GM12878 (cell line): ENCODE data around the gene DNASE1.

ENCODE experiments used
- CTCF ChIP-seq, 3 experiments: IDR thresholded peaks in 2 of 3; conservative IDR thresholded peaks in 1 of 3; 2 replicates each; pipeline ENCODE4 v1.5.1; 2011; ENCODE audit warnings: low read depth in 3 of 3, low read length in 3 of 3, mild to moderate bottlenecking in 3 of 3, control low read depth in 2 of 3, moderate library complexity in 2 of 3, inconsistent platforms in 1 of 3, mixed read lengths in 1 of 3; ENCODE audit not compliant: control insufficient read depth in 2 of 3, insufficient read depth in 1 of 3; ENCODE audit errors: extremely low read depth in 1 of 3
- E4F1 ChIP-seq: fragments of 450-650 bp; IDR thresholded peaks from 2 replicates; pipeline ENCODE4 v1.6.1; 2018; ENCODE audit warnings: borderline replicate concordance, mild to moderate bottlenecking; ENCODE audit not compliant: partially characterized antibody
- EP300 ChIP-seq, 2 experiments: fragments of 150-350 bp in 1 of 2; IDR thresholded peaks; 2 replicates each; pipeline ENCODE4 v1.6.1; 2011 to 2012; ENCODE audit warnings: low read depth in 2 of 2, low read length in 2 of 2, borderline replicate concordance in 1 of 2, improper control_type of control experiment in 1 of 2, inconsistent platforms in 1 of 2; ENCODE audit not compliant: control insufficient read depth in 1 of 2
- FOXM1 ChIP-seq: IDR thresholded peaks from 2 replicates; pipeline ENCODE4 v1.6.1; 2012; ENCODE audit warnings: low read depth, mild to moderate bottlenecking, inconsistent platforms, low read length, moderate library complexity
- GABPA ChIP-seq: IDR thresholded peaks from 2 replicates; pipeline ENCODE4 v1.6.1; 2014; ENCODE audit warnings: antibody characterized with exemption, low read depth, mild to moderate bottlenecking, inconsistent platforms
- NFIC ChIP-seq: IDR thresholded peaks from 2 replicates; pipeline ENCODE4 v1.6.1; 2012; ENCODE audit warnings: low read depth, mild to moderate bottlenecking, inconsistent platforms, low read length, moderate library complexity
- NRF1 ChIP-seq: conservative IDR thresholded peaks from 2 replicates; pipeline ENCODE4 v1.6.1; 2011; ENCODE audit warnings: mild to moderate bottlenecking, low read depth, low read length, improper control_type of control experiment
- REST ChIP-seq: IDR thresholded peaks from 2 replicates; pipeline ENCODE4 v1.6.1; 2012; ENCODE audit warnings: mild to moderate bottlenecking, low read depth, low read length
- TARDBP ChIP-seq: IDR thresholded peaks from 2 replicates; pipeline ENCODE4 v1.6.1; 2016; ENCODE audit warnings: borderline replicate concordance
- YBX1 ChIP-seq: fragments of 450-650 bp; IDR thresholded peaks from 2 replicates; pipeline ENCODE4 v1.6.1; 2016; ENCODE audit warnings: antibody characterized with exemption

GRCh38 chr16:3650631-3651265, 3.7 kb upstream of the DNASE1 start:
- TF ChIP-seq CTCF (IDR thresholded peaks at IDR 0.05 in 2 of 3, conservative IDR thresholded peaks at IDR 0.05 in 1 of 3; ENCODE audit: control insufficient read depth in 2 of 3, extremely low read depth in 1 of 3, insufficient read depth in 1 of 3, low read depth in 3 of 3, low read length in 3 of 3) (no peak), YBX1 (no peak), NRF1 (no peak), E4F1 (no peak), GABPA (no peak), FOXM1 (no peak), EP300 (IDR thresholded peaks at IDR 0.05; ENCODE audit: borderline replicate concordance in 1 of 2, control insufficient read depth in 1 of 2, low read depth in 2 of 2, low read length in 2 of 2) (no peak), TARDBP (no peak), REST (no peak), NFIC (no peak)
